ENCODE results near the gene KISS1R.

DNA sequence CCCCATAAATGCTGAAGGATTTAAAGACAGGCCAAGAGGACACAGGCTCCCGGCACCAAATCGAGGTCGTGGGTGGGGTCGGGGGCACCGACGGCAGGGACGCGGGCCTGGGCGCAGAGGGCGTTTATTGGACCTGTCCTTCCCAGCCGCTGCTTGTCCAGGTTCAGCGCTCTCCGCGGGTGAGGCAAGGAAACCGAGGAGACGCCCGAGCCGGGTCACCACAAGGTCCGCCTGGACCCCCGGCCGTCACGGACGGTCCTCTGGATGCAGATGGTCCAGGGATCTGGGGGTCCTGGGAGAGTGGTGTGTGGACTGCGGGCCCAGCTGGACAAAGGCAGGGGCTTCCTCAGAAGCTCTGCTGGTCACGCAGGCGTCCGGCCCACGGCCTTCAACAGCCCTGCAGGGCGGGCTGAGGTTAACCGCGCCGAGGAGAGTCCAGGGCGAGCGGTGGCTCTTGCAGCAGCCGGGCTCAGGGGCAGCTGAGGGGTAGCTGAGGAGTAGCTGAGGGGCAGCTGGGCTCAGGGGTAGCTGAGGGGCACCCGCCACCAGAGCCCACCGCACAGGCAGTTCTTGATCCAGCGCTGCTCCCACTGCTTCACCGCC is 49.2 kb upstream of the KISS1R start:
- no peak for TF ChIP-seq CTCF (IDR thresholded peaks at IDR 0.05)
- TF ChIP-seq POLR2A (IDR thresholded peaks at IDR 0.05; ENCODE audit: low read depth), result no peak
- TF ChIP-seq POLR2AphosphoS5 (IDR thresholded peaks at IDR 0.05), result no peak
- TF ChIP-seq EP300 (IDR thresholded peaks at IDR 0.05), result no peak

Measured in esophagus muscularis mucosa (tissue), 4 donors.